GM23248 (cell line): Measurements from ENCODE around the gene BMP5. TPM values are rescaled to one million over a fixed set of nuclear protein-coding genes. Genes with fewer than 3 reads are reported as not detected.
A peak's percentile ranks its signal among the peaks of the same experiment; 100 is the strongest.

Experiments
- DNase-seq: peaks from one replicate; pipeline ENCODE4 v3.0.0-alpha.2; 2015
- H2AFZ ChIP-seq: fragments of 200-600 bp; sonication (generic); 2 replicates; pipeline ENCODE4 v1.6.1; 2016; ENCODE audit warnings: antibody characterized with exemption
- H3F3A ChIP-seq: fragments of 200-600 bp; sonication (generic); 2 replicates; pipeline ENCODE4 v1.6.1; 2016; ENCODE audit warnings: mild to moderate bottlenecking, antibody characterized with exemption, mixed run types; ENCODE audit not compliant: insufficient read depth
- H3K27ac ChIP-seq: fragments of 200-600 bp; sonication (generic); 2 replicates; pipeline ENCODE4 v1.5.1; 2016; ENCODE audit warnings: mild to moderate bottlenecking
- H3K27me3 ChIP-seq: fragments of 200-600 bp; sonication (generic); replicated peaks from 2 replicates; pipeline ENCODE4 v1.6.1; 2016; ENCODE audit warnings: mild to moderate bottlenecking; ENCODE audit not compliant: insufficient read depth
- H3K36me3 ChIP-seq: fragments of 200-600 bp; sonication (generic); 2 replicates; pipeline ENCODE4 v1.6.1; 2016; ENCODE audit warnings: low read depth, mild to moderate bottlenecking
- H3K4me1 ChIP-seq: fragments of 200-600 bp; sonication (generic); 2 replicates; pipeline ENCODE4 v1.6.1; 2016; ENCODE audit warnings: mild to moderate bottlenecking; ENCODE audit not compliant: insufficient read depth
- H3K4me2 ChIP-seq: fragments of 200-600 bp; sonication (generic); one replicate; pipeline ENCODE4 v1.6.1; 2016; ENCODE audit warnings: mild to moderate bottlenecking; ENCODE audit not compliant: unreplicated experiment
- H3K4me3 ChIP-seq: fragments of 200-600 bp; sonication (generic); 2 replicates; pipeline ENCODE4 v1.5.1; 2016; ENCODE audit warnings: mild to moderate bottlenecking
- H3K79me2 ChIP-seq: fragments of 200-600 bp; sonication (generic); 2 replicates; pipeline ENCODE4 v1.6.1; 2016; ENCODE audit warnings: mild to moderate bottlenecking; ENCODE audit not compliant: insufficient read depth
- H3K9ac ChIP-seq: fragments of 200-600 bp; sonication (generic); 2 replicates; pipeline ENCODE4 v1.6.1; 2016; ENCODE audit warnings: mild to moderate bottlenecking
- H3K9me2 ChIP-seq: fragments of 200-600 bp; sonication (generic); 2 replicates; pipeline ENCODE4 v1.6.1; 2016; ENCODE audit warnings: mixed run types, mild to moderate bottlenecking, moderate library complexity; ENCODE audit not compliant: insufficient read depth
- H3K9me3 ChIP-seq: fragments of 200-600 bp; sonication (generic); one replicate; pipeline ENCODE4 v1.6.1; 2017; ENCODE audit warnings: low read depth
- H4K20me1 ChIP-seq: fragments of 200-600 bp; sonication (generic); 2 replicates; pipeline ENCODE4 v1.6.0; 2016; ENCODE audit not compliant: insufficient read depth
- EZH2 ChIP-seq: fragments of 200-600 bp; sonication (generic); IDR thresholded peaks from 2 replicates; pipeline ENCODE4 v1.6.1; 2018; ENCODE audit warnings: antibody characterized with exemption, mild to moderate bottlenecking; ENCODE audit not compliant: insufficient read depth, poor library complexity, severe bottlenecking
- EZH2phosphoT487 ChIP-seq: fragments of 200-600 bp; sonication (generic); IDR thresholded peaks from 2 replicates; pipeline ENCODE4 v1.6.1; 2018; ENCODE audit warnings: antibody characterized with exemption, moderate library complexity, mild to moderate bottlenecking, low read depth; ENCODE audit not compliant: insufficient read depth
- WGBS, 2 experiments: methylation state at CpG; one replicate each; pipeline ENCODE4 v1.1.6; 2015 to 2017; ENCODE audit warnings: low lambda C conversion rate in 2 of 2, low coverage in 1 of 2; ENCODE audit errors: missing lambda C conversion rate in 2 of 2; 5-methylcytosine and 5-hydroxymethylcytosine counted together
- in situ Hi-C: fragments of 300-500 bp; cut with MboI; formaldehyde crosslinking; loops from 2 replicates; pipeline ENCODE4 v1.15.0; 2020
- polyA plus RNA-seq: library from polyadenylated mRNA; unstranded; fragments of >200 nt; fragmentation: Nextera tagmentation; extraction: Ambion mirVana; gene quantifications from 2 replicates; pipeline ENCODE4 v1.2.1, GENCODE V29; 2016
- total RNA-seq: library from RNA; depleted of rRNA; stranded (reverse); fragments of >200 nt; shearing (Covaris generic); gene quantifications from 2 replicates; pipeline ENCODE4 v1.2.3, GENCODE V29; 2014

Gene BMP5
- total and polyA plus RNA-seq, 2 experiments from 2014 or later: not detected

DNA sequence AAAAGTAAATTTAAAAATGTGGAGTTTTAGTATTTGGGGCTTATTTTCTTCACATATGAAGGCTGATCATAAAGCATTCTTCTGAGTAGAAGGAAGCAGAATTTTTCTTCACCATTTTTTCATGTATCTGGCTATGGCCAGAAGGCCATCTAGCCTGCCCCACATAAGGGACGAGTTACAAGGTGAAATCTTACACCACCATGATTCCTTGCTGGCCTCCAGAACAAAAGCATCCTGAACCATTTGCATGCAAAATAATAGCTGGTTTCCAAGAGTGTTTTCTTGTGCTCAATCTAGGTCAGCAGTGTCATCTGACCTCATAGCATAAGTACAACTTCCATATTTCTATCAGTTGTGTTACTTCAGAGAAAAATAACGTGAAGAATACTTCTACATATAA is 93.1 kb downstream of the BMP5 start:
- Histone ChIP-seq H4K20me1 (no peaks in the 10 kb centered on the region), H3K9ac (no peak overlapping the region), H3K4me2 (no peak overlapping the region), H3K9me2 (no peaks in the 10 kb centered on the region), H3K36me3 (no peaks in the 10 kb centered on the region), H2AFZ (no peak overlapping the region), H3K4me3 (no peak overlapping the region), H3F3A (no peaks in the 10 kb centered on the region), H3K4me1 (no peaks in the 10 kb centered on the region), H3K9me3 (no peaks in the 10 kb centered on the region), H3K27me3 (no peaks in the 10 kb centered on the region; the same call in 1 of the 2 replicates), H3K27ac (no peak overlapping the region), H3K79me2 (no peaks in the 10 kb centered on the region)
- WGBS, 2 experiments: 69 to 80% methylated on average over 2 of the region's 2 CpGs
- DNase-seq: no peak
- in situ Hi-C loops: no loop called here
- TF ChIP-seq EZH2 (no peak), EZH2phosphoT487 (no peak)

DNA sequence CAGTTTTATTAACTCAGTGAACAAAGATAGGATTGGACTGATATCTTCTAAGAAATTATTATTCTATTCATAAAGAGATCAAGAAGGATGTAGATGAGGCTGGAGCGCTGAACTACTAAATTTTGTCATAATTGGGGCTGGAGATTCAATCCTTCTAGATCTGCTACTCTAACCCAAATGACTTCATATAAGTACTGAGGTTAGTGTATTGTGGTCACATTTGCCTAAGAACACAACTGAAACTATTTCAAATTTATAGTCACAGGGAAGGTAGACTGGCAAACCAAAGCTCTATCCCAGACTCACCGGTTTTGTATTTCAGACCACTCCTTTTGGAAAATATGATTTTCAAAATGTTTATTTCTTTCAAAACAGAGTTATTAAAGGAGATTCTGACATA is 96.7 kb downstream of the BMP5 start:
- H3K79me2 ChIP-seq: no peaks in the 10 kb centered on the region
- H3K4me1 ChIP-seq: no peaks in the 10 kb centered on the region
- H3K4me2 ChIP-seq: no peak overlapping the region
- H3K9me2 ChIP-seq: no peaks in the 10 kb centered on the region
- no peaks in the 10 kb centered on the region for H3K36me3 ChIP-seq
- H3K27me3 ChIP-seq: no peaks in the 10 kb centered on the region
- 80 to 81% methylated on average over 2 of the region's 2 CpGs for WGBS, 2 experiments
- no peak overlapping the region for H3K4me3 ChIP-seq
- no peaks in the 10 kb centered on the region for H3F3A ChIP-seq
- no peaks in the 10 kb centered on the region for H3K9me3 ChIP-seq
- in situ Hi-C loops: no loop called here
- no peak overlapping the region for H3K9ac ChIP-seq
- H4K20me1 ChIP-seq: no peaks in the 10 kb centered on the region
- no peak for TF ChIP-seq EZH2phosphoT487
- no peak for TF ChIP-seq EZH2
- H3K27ac ChIP-seq: no peak overlapping the region
- no peak overlapping the region for H2AFZ ChIP-seq
- no peak for DNase-seq

DNA sequence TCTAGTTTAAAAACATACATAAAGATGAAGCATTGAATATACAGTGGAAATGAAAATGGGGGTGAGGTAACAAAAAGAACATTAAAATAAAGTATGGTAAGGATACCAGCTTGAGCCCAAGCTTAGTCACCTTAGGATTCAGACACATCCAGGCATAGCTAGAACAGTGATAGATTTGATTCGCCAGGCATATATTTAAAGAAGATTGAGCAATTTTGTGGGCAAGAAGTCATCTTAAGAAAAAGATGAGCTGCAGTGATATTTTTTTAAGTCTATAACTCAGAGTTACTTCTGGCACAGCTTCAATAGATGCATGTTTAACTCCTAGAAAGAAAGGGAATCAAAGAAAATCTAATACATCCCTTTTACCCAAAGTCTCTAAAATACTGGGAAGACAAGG is 97.9 kb downstream of the BMP5 start:
- TF ChIP-seq EZH2phosphoT487 (no peak), EZH2 (no peak)

DNA sequence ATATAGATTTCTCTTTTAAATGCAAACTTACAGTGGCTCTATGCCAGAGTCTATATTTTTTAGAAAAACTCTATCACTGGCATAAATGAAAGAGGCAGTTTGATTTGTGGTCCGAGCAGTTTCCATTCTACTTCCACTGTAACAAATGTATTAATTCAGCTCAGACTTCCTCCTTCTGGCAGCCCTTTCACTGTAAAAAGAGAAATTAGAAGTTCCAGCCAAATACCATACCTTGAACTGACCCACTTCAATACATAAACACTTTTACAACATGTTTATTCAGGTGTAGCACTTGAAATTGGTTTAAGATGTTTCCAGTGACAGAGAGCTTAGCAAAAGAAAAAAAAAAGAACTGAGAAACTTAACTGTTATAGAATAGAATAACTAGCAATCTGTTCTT is 99.3 kb downstream of the BMP5 start:
- no peak for DNase-seq
- no peaks in the 10 kb centered on the region for H3K4me1 ChIP-seq
- H3K9me3 ChIP-seq: no peaks in the 10 kb centered on the region
- no peaks in the 10 kb centered on the region for H4K20me1 ChIP-seq
- no peaks in the 10 kb centered on the region for H3K36me3 ChIP-seq
- WGBS, 2 experiments: 97 to 100% methylated on average over 1 of the region's 1 CpG
- no peak overlapping the region for H2AFZ ChIP-seq
- H3K4me2 ChIP-seq: no peak overlapping the region
- H3K9ac ChIP-seq: no peak overlapping the region
- H3F3A ChIP-seq: no peaks in the 10 kb centered on the region
- H3K27me3 ChIP-seq: no peaks in the 10 kb centered on the region
- no peak for TF ChIP-seq EZH2phosphoT487
- no peak for TF ChIP-seq EZH2
- no peaks in the 10 kb centered on the region for H3K9me2 ChIP-seq
- H3K79me2 ChIP-seq: no peaks in the 10 kb centered on the region
- in situ Hi-C loops: no loop called here
- no peak overlapping the region for H3K27ac ChIP-seq
- H3K4me3 ChIP-seq: no peak overlapping the region

More for the DNA sequence above, 97.9 kb downstream of the BMP5 start:
- Histone ChIP-seq H3K27ac (no peak overlapping the region), H2AFZ (no peak overlapping the region), H3K4me2 (no peak overlapping the region), H3K4me1 (no peaks in the 10 kb centered on the region), H3K36me3 (no peaks in the 10 kb centered on the region), H3K9me3 (no peaks in the 10 kb centered on the region), H3K27me3 (no peaks in the 10 kb centered on the region), H4K20me1 (no peaks in the 10 kb centered on the region), H3K79me2 (no peaks in the 10 kb centered on the region), H3K9me2 (no peaks in the 10 kb centered on the region), H3F3A (no peaks in the 10 kb centered on the region), H3K9ac (no peak overlapping the region), H3K4me3 (no peak overlapping the region)
- in situ Hi-C loops: no loop called here
- DNase-seq: peak; percentile 30
- WGBS, 2 experiments: 75 to 80% methylated on average over 1 of the region's 1 CpG

DNA sequence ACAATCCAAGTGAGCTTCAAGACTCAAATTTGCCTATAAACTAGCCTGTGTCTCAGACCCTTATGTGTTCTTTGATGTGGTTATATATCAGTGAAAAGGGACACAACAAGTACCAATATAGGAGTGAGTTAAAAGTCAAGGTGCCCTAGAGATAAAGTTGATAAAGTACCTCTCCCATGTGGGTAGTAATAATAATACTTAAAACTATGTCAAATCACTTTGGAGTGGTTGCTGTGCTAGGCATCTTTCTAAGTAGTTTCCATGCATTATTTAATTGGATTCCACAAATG is 100.4 kb downstream of the BMP5 start:
- Histone ChIP-seq H3K9me3 (no peaks in the 10 kb centered on the region), H3K79me2 (no peaks in the 10 kb centered on the region), H3K9me2 (no peaks in the 10 kb centered on the region), H3K4me3 (no peak overlapping the region), H4K20me1 (no peaks in the 10 kb centered on the region), H3K27ac (no peak overlapping the region), H3K4me1 (no peaks in the 10 kb centered on the region), H3K36me3 (no peaks in the 10 kb centered on the region), H3K9ac (no peak overlapping the region), H3K27me3 (no peaks in the 10 kb centered on the region), H2AFZ (no peak overlapping the region), H3K4me2 (no peak overlapping the region), H3F3A (no peaks in the 10 kb centered on the region)
- in situ Hi-C loops: no loop called here
- TF ChIP-seq EZH2 (no peak), EZH2phosphoT487 (no peak)
- DNase-seq: no peak
